GM12878 (cell line): ENCODE data around the gene NBEAL1. TPM values are rescaled to one million over a fixed set of nuclear protein-coding genes. Genes with fewer than 3 reads are reported as not detected.

Experiments used
- ATAC-seq: fragments of 200-7000 bp; cut with Tn5 transposase; 3 replicates; pipeline ENCODE4 v1.9.1; 2020; ENCODE audit warnings: mild to moderate bottlenecking, moderate library complexity
- BruUV-seq: library from RNA; stranded (reverse); fragments of 400-500 nt; replicated peaks from 2 replicates; lab custom pipeline; 2021; lab: Mats Ljungman, UMichigan
- CTCF ChIA-PET: fragments of 300-600 bp; sonication (Branson Sonifier 250); formaldehyde crosslinking; extraction: SDS; loops from one replicate; lab custom pipeline; 2021; ENCODE audit warnings: inconsistent platforms; lab: Yijun Ruan, JAX
- POLR2A ChIA-PET: fragments of 350-600 bp; formaldehyde crosslinking; extraction: SDS; loops from one replicate; lab custom pipeline; 2021; ENCODE audit warnings: inconsistent platforms; lab: Charles Lee
- RAD21 ChIA-PET: fragments of 300-600 bp; sonication (Branson Sonifier 250); formaldehyde crosslinking; loops from one replicate; lab custom pipeline; 2023; ENCODE audit warnings: antibody characterized with exemption; ENCODE audit not compliant: unreplicated experiment; lab: Charles Lee
- SMC1A ChIA-PET: fragments of 300-600 bp; sonication (Branson Sonifier 250); formaldehyde crosslinking; loops from one replicate; lab custom pipeline; 2023; ENCODE audit not compliant: unreplicated experiment, uncharacterized antibody; lab: Charles Lee
- DNase-seq: peaks from one replicate; pipeline ENCODE4 v3.0.0-alpha.2; 2011; ENCODE audit warnings: low read depth, low spot score
- FAIRE-seq: peaks from 3 replicates; lab custom pipeline; 2011; peaks lifted over from hg19 to GRCh38; lab: Jason Lieb, UNC
- H2AFZ ChIP-seq: 2 replicates; pipeline ENCODE4 v1.6.0; 2011; ENCODE audit warnings: low read depth, low read length, control low read depth; ENCODE audit not compliant: control insufficient read depth
- H3K27ac ChIP-seq: 2 replicates; pipeline ENCODE4 v1.5.1; 2011; ENCODE audit warnings: control low read depth; ENCODE audit not compliant: control insufficient read depth, insufficient read depth
- H3K27me3 ChIP-seq, 2 experiments: replicated peaks in 1 of 2; 2 replicates each; pipeline versions ENCODE4 v1.6.0 to v1.6.1; 2011; ENCODE audit warnings: low read length in 1 of 2; ENCODE audit not compliant: control insufficient read depth in 2 of 2, insufficient read depth in 2 of 2
- H3K36me3 ChIP-seq, 2 experiments: 2 replicates each; pipeline ENCODE4 v1.5.1; 2011; ENCODE audit warnings: low read length in 1 of 2; ENCODE audit not compliant: control insufficient read depth in 2 of 2, insufficient read depth in 2 of 2
- H3K4me1 ChIP-seq: 2 replicates; pipeline ENCODE4 v1.6.1; 2011; ENCODE audit warnings: mild to moderate bottlenecking, low read length, moderate library complexity, mixed read lengths; ENCODE audit not compliant: control insufficient read depth, insufficient read depth
- H3K4me2 ChIP-seq: 2 replicates; pipeline ENCODE4 v1.6.0; 2011; ENCODE audit warnings: control low read depth; ENCODE audit not compliant: control insufficient read depth, insufficient read depth
- H3K4me3 ChIP-seq: fragments of 200-600 bp; sonication (generic); 2 replicates; pipeline ENCODE4 v1.5.1; 2016
- H3K79me2 ChIP-seq: 2 replicates; pipeline ENCODE4 v1.6.0; 2011; ENCODE audit warnings: low read length; ENCODE audit not compliant: control insufficient read depth, insufficient read depth
- H3K9ac ChIP-seq: 2 replicates; pipeline ENCODE4 v1.8.0; 2011; ENCODE audit warnings: low read length, control low read depth, mixed read lengths; ENCODE audit not compliant: control insufficient read depth, insufficient read depth
- H3K9me3 ChIP-seq: replicated peaks from 3 replicates; pipeline ENCODE4 v1.5.1; 2011; ENCODE audit warnings: mild to moderate bottlenecking, low read length; ENCODE audit not compliant: control insufficient read depth, insufficient read depth
- H4K20me1 ChIP-seq: 2 replicates; pipeline ENCODE4 v1.6.0; 2011; ENCODE audit not compliant: control insufficient read depth, insufficient read depth
- CTCF ChIP-seq, 3 experiments: IDR thresholded peaks in 2 of 3; conservative IDR thresholded peaks in 1 of 3; 2 replicates each; pipeline ENCODE4 v1.5.1; 2011; ENCODE audit warnings: low read depth in 3 of 3, low read length in 3 of 3, mild to moderate bottlenecking in 3 of 3, control low read depth in 2 of 3, moderate library complexity in 2 of 3, inconsistent platforms in 1 of 3, mixed read lengths in 1 of 3; ENCODE audit not compliant: control insufficient read depth in 2 of 3, insufficient read depth in 1 of 3; ENCODE audit errors: extremely low read depth in 1 of 3
- HDAC6 ChIP-seq: fragments of 200-600 bp; sonication (generic); IDR thresholded peaks from one replicate; pipeline ENCODE4 v1.8.0; 2017; ENCODE audit warnings: antibody characterized with exemption; ENCODE audit not compliant: unreplicated experiment
- JUND ChIP-seq: IDR thresholded peaks from 2 replicates; pipeline ENCODE4 v1.6.1; 2012; ENCODE audit warnings: low read depth, mild to moderate bottlenecking, low read length, improper control_type of control experiment, moderate library complexity
- KLF5 ChIP-seq: fragments of 450-650 bp; IDR thresholded peaks from 2 replicates; pipeline ENCODE4 v1.6.1; 2014; ENCODE audit warnings: mild to moderate bottlenecking; ENCODE audit not compliant: partially characterized antibody
- MLLT1 ChIP-seq: fragments of 450-650 bp; IDR thresholded peaks from 2 replicates; pipeline ENCODE4 v1.6.1; 2016; ENCODE audit warnings: mild to moderate bottlenecking
- NFXL1 ChIP-seq: fragments of 450-650 bp; IDR thresholded peaks from 2 replicates; pipeline ENCODE4 v1.6.1; 2017; ENCODE audit warnings: antibody characterized with exemption, mild to moderate bottlenecking, borderline replicate concordance
- NR2C1 ChIP-seq: fragments of 450-650 bp; IDR thresholded peaks from 2 replicates; pipeline ENCODE4 v1.6.1; 2017; ENCODE audit warnings: antibody characterized with exemption, mild to moderate bottlenecking, moderate library complexity
- POLR2AphosphoS2 ChIP-seq: IDR thresholded peaks from 2 replicates; pipeline ENCODE4 v1.6.1; 2011; ENCODE audit warnings: low read depth, mild to moderate bottlenecking, low read length, improper control_type of control experiment, moderate library complexity
- RAD21 ChIP-seq: IDR thresholded peaks from 2 replicates; pipeline ENCODE4 v1.6.1; 2011; ENCODE audit warnings: mild to moderate bottlenecking, low read depth, low read length, moderate library complexity; ENCODE audit not compliant: insufficient read depth
- STAT1 ChIP-seq: fragments of 450-650 bp; conservative IDR thresholded peaks from 2 replicates; pipeline ENCODE4 v1.6.1; 2014; ENCODE audit warnings: antibody characterized with exemption, mild to moderate bottlenecking
- ZBED1 ChIP-seq: IDR thresholded peaks from 2 replicates; pipeline ENCODE4 v1.6.1; 2016; ENCODE audit warnings: borderline replicate concordance
- ZSCAN29 ChIP-seq: fragments of 450-650 bp; IDR thresholded peaks from 2 replicates; pipeline ENCODE4 v1.6.1; 2017; ENCODE audit warnings: mild to moderate bottlenecking, moderate library complexity
- WGBS: methylation state at CpG from one replicate; pipeline ENCODE4 v1.1.6; 2016; ENCODE audit warnings: low lambda C conversion rate; ENCODE audit not compliant: insufficient replicate concordance, insufficient coverage; ENCODE audit errors: missing lambda C conversion rate; 5-methylcytosine and 5-hydroxymethylcytosine counted together
- in situ Hi-C: fragments of 300-500 bp; cut with MboI; formaldehyde crosslinking; loops from 9 replicates; pipeline ENCODE4 v1.14.3; 2018; ENCODE audit warnings: mixed read lengths
- intact Hi-C: fragments of 100-400 bp; cut with micrococcal nuclease; formaldehyde crosslinking; loops from one replicate; pipeline ENCODE4 v1.14.2; 2022; ENCODE audit not compliant: unreplicated experiment
- polyA plus RNA-seq, 11 experiments: library from polyadenylated mRNA; depleted of rRNA in 4 of 11; unstranded in 6 of 11; stranded (reverse) in 5 of 11; fragments of >200 nt; fragmentation: Nextera tagmentation in 4 of 11; fragmentation: Illumina TruSeq in 1 of 11; extraction: Ambion mirVana in 4 of 11; extraction: Trizol in 1 of 11; gene quantifications; 1 replicate in 1 of 11; 2 replicates in 10 of 11; pipeline versions ENCODE4 v1.2.1 to v1.2.3, GENCODE V29; 2011 to 2016; ENCODE audit warnings: inconsistent platforms in 2 of 11, missing spikeins in 2 of 11, low read depth in 1 of 11
- total RNA-seq, 4 experiments: library from RNA; depleted of rRNA in 3 of 4; stranded (reverse); fragments of >200 nt in 3 of 4; fragmentation: Illumina TruSeq in 1 of 4; extraction: Trizol in 1 of 4; gene quantifications; 2 replicates each; pipeline versions ENCODE4 v1.2.1 to v1.2.3, GENCODE V29; 2013 to 2021
- TF ChIP-seq, protein P1 (sequence below): IDR thresholded peaks from 2 replicates; pipeline ENCODE4 v1.6.1; 2011; ENCODE audit warnings: mild to moderate bottlenecking, low read depth, low read length, moderate library complexity; ENCODE audit not compliant: insufficient replicate concordance

NBEAL1 gene
- total and polyA plus RNA-seq, 10 of the 15 experiments (the other 5 are each of a cell fraction or from before 2014, with no cell fraction given), result 1.9 to 16.1 (median 7.2) TPM

- H3K79me2 ChIP-seq, result peaks cover 21% of the 10 kb centered on the region
- H3K27me3 ChIP-seq, result no peaks in the 10 kb centered on the region
- POLR2A ChIA-PET, result no interaction called here
Observed at GRCh38 chr2:203019142-203019541, 4.5 kb downstream of the NBEAL1 start.

More at GRCh38 chr2:203019142-203019541, 4.5 kb downstream of the NBEAL1 start:
- ChIA-PET CTCF (no interaction called here), RAD21 (interaction anchor here (0.6 to 2.3 kb wide), 2 partner anchors 108 to 143 kb away, joined by 3 to 12 read pairs; partner anchors contain the start of genes CARF and WDR12), SMC1A (interaction anchor here (1.4 to 1.7 kb wide), 2 partner anchors 53 to 57 kb away, joined by 4 to 5 read pairs; no protein-coding TSS in a partner anchor)
- DNase-seq (no peak), FAIRE-seq (no peak), ATAC-seq (no peak)
- no TSS peak for BruUV-seq
- Histone ChIP-seq H3K27ac (no peak overlapping the region), H4K20me1 (no peaks in the 10 kb centered on the region), H2AFZ (no peak overlapping the region), H3K4me2 (peak overlapping the region; percentile 62), H3K9me3 (no peaks in the 10 kb centered on the region), H3K4me1 (peaks cover 8% of the 10 kb centered on the region), H3K36me3 (no peaks in the 10 kb centered on the region), H3K9ac (no peak overlapping the region), H3K4me3 (0 out of 2 replicates have a peak overlapping the region, but pooled peaks have one; percentile 12)
- no peak for TF ChIP-seq JUND
- peak; percentile 15; the same call in 1 of the 2 replicates for TF ChIP-seq NR2C1
- no peak for TF ChIP-seq STAT1
- no peak for TF ChIP-seq NFXL1
- TF ChIP-seq KLF5, result no peak
- no peak for TF ChIP-seq POLR2AphosphoS2
- no peak for TF ChIP-seq ZBED1
- TF ChIP-seq MLLT1, result peak; percentile 48; the same call in 1 of the 2 replicates
- TF ChIP-seq ZSCAN29, result no peak
- TF ChIP-seq HDAC6, result no peak
- peak in 1 of 3 experiments; percentile 5; a peak in 2 of 6 replicates for TF ChIP-seq CTCF (IDR thresholded peaks at IDR 0.05 in 2 of 3, conservative IDR thresholded peaks at IDR 0.05 in 1 of 3; ENCODE audit: control insufficient read depth in 2 of 3, extremely low read depth in 1 of 3, insufficient read depth in 1 of 3, low read depth in 3 of 3, low read length in 3 of 3)
- TF ChIP-seq, protein P1, sequence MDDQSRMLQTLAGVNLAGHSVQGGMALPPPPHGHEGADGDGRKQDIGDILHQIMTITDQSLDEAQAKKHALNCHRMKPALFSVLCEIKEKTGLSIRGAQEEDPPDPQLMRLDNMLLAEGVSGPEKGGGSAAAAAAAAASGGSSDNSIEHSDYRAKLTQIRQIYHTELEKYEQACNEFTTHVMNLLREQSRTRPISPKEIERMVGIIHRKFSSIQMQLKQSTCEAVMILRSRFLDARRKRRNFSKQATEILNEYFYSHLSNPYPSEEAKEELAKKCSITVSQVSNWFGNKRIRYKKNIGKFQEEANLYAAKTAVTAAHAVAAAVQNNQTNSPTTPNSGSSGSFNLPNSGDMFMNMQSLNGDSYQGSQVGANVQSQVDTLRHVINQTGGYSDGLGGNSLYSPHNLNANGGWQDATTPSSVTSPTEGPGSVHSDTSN, result no peak
- TF ChIP-seq RAD21, result 0 out of 2 replicates have a peak, but pooled peaks have one; percentile 7
- intact Hi-C loops (no loop called here), in situ Hi-C loops (no loop called here)
- 100% methylated on average over 2 of the region's 2 CpGs for WGBS
